Raji (cell line): ENCODE results near the gene CA5A.

Experiments used
- POLR2A ChIP-seq: IDR thresholded peaks from 2 replicates; pipeline ENCODE4 v1.6.1; 2011; ENCODE audit warnings: low read depth, low read length, control low read depth; ENCODE audit not compliant: insufficient read depth

The CA5A gene

GRCh38 chr16:87936375-87937230 lies at the start of gene CA5A:
CA5A (minus strand) TSS chr16:87936529; CDS start chr16:87936450, 79 bp downstream.
- TF ChIP-seq POLR2A = no peak

GRCh38 chr16:87984632-87985267 lies 48.4 kb upstream of the CA5A start:
- no peak for TF ChIP-seq POLR2A

- no peak for TF ChIP-seq POLR2A
Observed at GRCh38 chr16:87982581-87983041, 46.3 kb upstream of the CA5A start.

GRCh38 chr16:87979352-87979751 lies 43.0 kb upstream of the CA5A start:
- no peak for TF ChIP-seq POLR2A

- no peak for TF ChIP-seq POLR2A
Observed at GRCh38 chr16:87978127-87978526, 41.8 kb upstream of the CA5A start.

- TF ChIP-seq POLR2A = no peak
Observed at GRCh38 chr16:87976665-87977064, 40.3 kb upstream of the CA5A start.

GRCh38 chr16:87974178-87974577 lies 37.8 kb upstream of the CA5A start:
- TF ChIP-seq POLR2A = no peak

GRCh38 chr16:87973717-87974116 lies 37.4 kb upstream of the CA5A start:
- TF ChIP-seq POLR2A = no peak

- TF ChIP-seq POLR2A = no peak
Observed at GRCh38 chr16:87971933-87972332, 35.6 kb upstream of the CA5A start.

- no peak for TF ChIP-seq POLR2A
Observed at GRCh38 chr16:87970186-87970585, 33.9 kb upstream of the CA5A start.

- no peak for TF ChIP-seq POLR2A
Observed at GRCh38 chr16:87968541-87968940, 32.2 kb upstream of the CA5A start.

GRCh38 chr16:87966685-87967185 lies 30.4 kb upstream of the CA5A start:
- no peak for TF ChIP-seq POLR2A

GRCh38 chr16:87966064-87966645 lies 29.8 kb upstream of the CA5A start:
- TF ChIP-seq POLR2A = no peak

GRCh38 chr16:87965417-87965816 lies 29.1 kb upstream of the CA5A start:
- no peak for TF ChIP-seq POLR2A

- no peak for TF ChIP-seq POLR2A
Observed at GRCh38 chr16:87964049-87964659, 27.8 kb upstream of the CA5A start.
